GM23248 (cell line): Measurements from ENCODE around the gene RERE.

ENCODE experiments used
- EZH2 ChIP-seq: fragments of 200-600 bp; sonication (generic); IDR thresholded peaks from 2 replicates; pipeline ENCODE4 v1.6.1; 2018; ENCODE audit warnings: antibody characterized with exemption, mild to moderate bottlenecking; ENCODE audit not compliant: insufficient read depth, poor library complexity, severe bottlenecking
- EZH2phosphoT487 ChIP-seq: fragments of 200-600 bp; sonication (generic); IDR thresholded peaks from 2 replicates; pipeline ENCODE4 v1.6.1; 2018; ENCODE audit warnings: antibody characterized with exemption, moderate library complexity, mild to moderate bottlenecking, low read depth; ENCODE audit not compliant: insufficient read depth

DNA sequence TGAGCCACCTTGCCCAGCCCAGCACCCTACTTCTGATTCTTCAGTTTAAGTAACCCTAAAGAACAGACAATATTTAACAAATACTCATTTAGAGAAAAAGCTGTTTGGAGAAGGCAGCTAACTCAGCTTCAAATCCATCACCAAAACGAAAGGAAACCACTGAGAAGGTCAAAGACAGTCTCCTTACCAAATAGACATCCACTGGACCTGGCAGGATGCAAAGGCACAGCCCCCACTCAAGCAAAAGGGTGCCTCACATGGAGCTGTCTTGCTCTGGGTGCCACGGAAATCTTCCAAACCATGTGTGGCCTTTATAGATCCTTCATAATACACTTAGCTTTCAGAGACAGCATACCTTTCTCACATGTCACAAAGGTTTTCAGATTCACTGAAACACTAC lies 165.5 kb downstream of the RERE start:
- TF ChIP-seq EZH2phosphoT487 (no peak), EZH2 (no peak)
